GM10847 (cell line): ENCODE data around the gene VENTX.

ENCODE experiments used
- POLR2A ChIP-seq: IDR thresholded peaks from 2 replicates; pipeline ENCODE4 v1.6.1; 2011; ENCODE audit not compliant: insufficient read length; ENCODE audit errors: extremely low read depth

VENTX gene

GRCh38 chr10:133198621-133199487 is 38.8 kb upstream of the VENTX start:
- TF ChIP-seq POLR2A = no peak

GRCh38 chr10:133199488-133199885 is 38.2 kb upstream of the VENTX start:
- no peak for TF ChIP-seq POLR2A

- TF ChIP-seq POLR2A = no peak
These were observed 37.6 kb upstream of the VENTX start for GRCh38 chr10:133199992-133200611.

GRCh38 chr10:133200621-133201031 is 37.0 kb upstream of the VENTX start:
- TF ChIP-seq POLR2A = no peak

- TF ChIP-seq POLR2A = no peak
These were observed 36.3 kb upstream of the VENTX start for GRCh38 chr10:133201151-133201947.

GRCh38 chr10:133201948-133202725 is 35.5 kb upstream of the VENTX start:
- TF ChIP-seq POLR2A = no peak

- TF ChIP-seq POLR2A = no peak
These were observed 34.6 kb upstream of the VENTX start for GRCh38 chr10:133202778-133203651.

GRCh38 chr10:133203652-133204195 is 33.9 kb upstream of the VENTX start:
- no peak for TF ChIP-seq POLR2A

- TF ChIP-seq POLR2A = no peak
These were observed 33.2 kb upstream of the VENTX start for GRCh38 chr10:133204226-133205015.

GRCh38 chr10:133205146-133205545 is 32.5 kb upstream of the VENTX start:
- no peak for TF ChIP-seq POLR2A

GRCh38 chr10:133206356-133207040 is 31.2 kb upstream of the VENTX start:
- TF ChIP-seq POLR2A = no peak

GRCh38 chr10:133207041-133207600 is 30.5 kb upstream of the VENTX start:
- no peak for TF ChIP-seq POLR2A

GRCh38 chr10:133207627-133208026 is 30.0 kb upstream of the VENTX start:
- no peak for TF ChIP-seq POLR2A
